Measurements from ENCODE around the gene ZMAT5. TPM values are rescaled to one million over a fixed set of nuclear protein-coding genes. Genes with fewer than 3 reads are reported as not detected.

Gene ZMAT5
- total and polyA plus RNA-seq, 10 of the 15 experiments (the other 5 are each of a cell fraction or from before 2014, with no cell fraction given) = 2.3 to 43.0 (median 21.9) TPM

DNA sequence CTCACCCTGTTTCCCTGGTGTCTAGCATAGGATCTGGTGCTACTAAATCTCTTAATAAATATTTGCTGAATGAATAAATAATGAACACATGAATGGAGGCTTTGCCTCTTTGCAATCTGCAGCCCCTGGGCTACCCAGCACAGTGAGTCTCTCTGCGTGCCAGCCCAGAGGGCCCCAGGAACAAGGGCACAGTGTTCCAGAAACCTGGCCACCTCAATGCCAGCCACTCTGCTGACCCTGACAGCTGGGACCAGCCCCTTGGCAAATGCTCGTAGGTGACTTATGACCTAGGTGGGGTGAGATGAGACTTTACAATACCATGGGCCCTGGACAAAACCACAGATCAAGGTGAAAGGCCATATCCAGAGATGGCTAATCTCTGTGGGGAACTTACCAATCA is 32.0 kb upstream of the ZMAT5 start:
- SMC1A ChIA-PET (ENCODE audit: uncharacterized antibody, unreplicated experiment) = no interaction called here
- Histone ChIP-seq H3K4me3 (no peak overlapping the region), H3K79me2 (ENCODE audit: control insufficient read depth, insufficient read depth, low read length) (no peaks in the 10 kb centered on the region), H3K27ac (ENCODE audit: control insufficient read depth, insufficient read depth) (peak overlapping the region; percentile 51), H3K4me1 (ENCODE audit: control insufficient read depth, insufficient read depth, low read length) (peaks cover 27% of the 10 kb centered on the region), H3K9me3 (replicated peaks; ENCODE audit: control insufficient read depth, insufficient read depth, low read length) (no peaks in the 10 kb centered on the region), H3K9ac (ENCODE audit: control insufficient read depth, insufficient read depth, low read length) (no peak overlapping the region), H4K20me1 (ENCODE audit: control insufficient read depth, insufficient read depth) (no peaks in the 10 kb centered on the region), H3K4me2 (ENCODE audit: control insufficient read depth, insufficient read depth) (no peak overlapping the region), H2AFZ (ENCODE audit: control insufficient read depth, low read depth, low read length) (no peak overlapping the region), H3K27me3 (replicated peaks in 1 of 2; ENCODE audit: control insufficient read depth in 2 of 2, insufficient read depth in 2 of 2, low read length in 1 of 2) (no peaks in the 10 kb centered on the region), H3K36me3 (ENCODE audit: control insufficient read depth in 2 of 2, insufficient read depth in 2 of 2, low read length in 1 of 2) (peaks cover 5 to 21% of the 10 kb centered on the region in 2 experiments; a peak in 3 of 4 replicates)
- BruUV-seq (replicated peaks) = no TSS peak
- TF ChIP-seq ESRRA (IDR thresholded peaks at IDR 0.05; ENCODE audit: low read length) (no peak), RBBP5 (conservative IDR thresholded peaks at IDR 0.05) (no peak), ZNF622 (IDR thresholded peaks at IDR 0.05) (no peak), RELA (IDR thresholded peaks at IDR 0.05; ENCODE audit: borderline replicate concordance, partially characterized antibody) (no peak), CHD1 (IDR thresholded peaks at IDR 0.05; ENCODE audit: low read depth, low read length) (no peak), JUND (IDR thresholded peaks at IDR 0.05; ENCODE audit: low read depth, low read length) (no peak), PML (IDR thresholded peaks at IDR 0.05; ENCODE audit: low read length) (no peak), CEBPB (IDR thresholded peaks at IDR 0.05; ENCODE audit: borderline replicate concordance in 1 of 2, low read depth in 2 of 2, low read length in 2 of 2) (no peak)
- TF ChIP-seq, protein P1, sequence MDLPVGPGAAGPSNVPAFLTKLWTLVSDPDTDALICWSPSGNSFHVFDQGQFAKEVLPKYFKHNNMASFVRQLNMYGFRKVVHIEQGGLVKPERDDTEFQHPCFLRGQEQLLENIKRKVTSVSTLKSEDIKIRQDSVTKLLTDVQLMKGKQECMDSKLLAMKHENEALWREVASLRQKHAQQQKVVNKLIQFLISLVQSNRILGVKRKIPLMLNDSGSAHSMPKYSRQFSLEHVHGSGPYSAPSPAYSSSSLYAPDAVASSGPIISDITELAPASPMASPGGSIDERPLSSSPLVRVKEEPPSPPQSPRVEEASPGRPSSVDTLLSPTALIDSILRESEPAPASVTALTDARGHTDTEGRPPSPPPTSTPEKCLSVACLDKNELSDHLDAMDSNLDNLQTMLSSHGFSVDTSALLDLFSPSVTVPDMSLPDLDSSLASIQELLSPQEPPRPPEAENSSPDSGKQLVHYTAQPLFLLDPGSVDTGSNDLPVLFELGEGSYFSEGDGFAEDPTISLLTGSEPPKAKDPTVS (IDR thresholded peaks at IDR 0.05; ENCODE audit: low read depth, low read length) = no peak
- TF ChIP-seq, protein P2, sequence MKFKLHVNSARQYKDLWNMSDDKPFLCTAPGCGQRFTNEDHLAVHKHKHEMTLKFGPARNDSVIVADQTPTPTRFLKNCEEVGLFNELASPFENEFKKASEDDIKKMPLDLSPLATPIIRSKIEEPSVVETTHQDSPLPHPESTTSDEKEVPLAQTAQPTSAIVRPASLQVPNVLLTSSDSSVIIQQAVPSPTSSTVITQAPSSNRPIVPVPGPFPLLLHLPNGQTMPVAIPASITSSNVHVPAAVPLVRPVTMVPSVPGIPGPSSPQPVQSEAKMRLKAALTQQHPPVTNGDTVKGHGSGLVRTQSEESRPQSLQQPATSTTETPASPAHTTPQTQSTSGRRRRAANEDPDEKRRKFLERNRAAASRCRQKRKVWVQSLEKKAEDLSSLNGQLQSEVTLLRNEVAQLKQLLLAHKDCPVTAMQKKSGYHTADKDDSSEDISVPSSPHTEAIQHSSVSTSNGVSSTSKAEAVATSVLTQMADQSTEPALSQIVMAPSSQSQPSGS (IDR thresholded peaks at IDR 0.05; ENCODE audit: low read length) = no peak
- CTCF ChIA-PET = interaction anchor here (0.9 to 1.0 kb wide), 2 partner anchors 8 to 28 kb away, joined by 3 read pairs; no protein-coding TSS in a partner anchor
- DNase-seq (ENCODE audit: low read depth, low spot score) (no peak), FAIRE-seq (no peak), ATAC-seq (no peak)
- intact Hi-C loops (cut with micrococcal nuclease; ENCODE audit: unreplicated experiment) (no loop called here), in situ Hi-C loops (cut with MboI) (no loop called here)
- RAD21 ChIA-PET (ENCODE audit: unreplicated experiment) = interaction anchor here (1.9 kb wide), 1 partner anchor 22 kb away, joined by 4 read pairs; no protein-coding TSS in a partner anchor
- 94% methylated on average over 2 of the region's 2 CpGs for WGBS (ENCODE audit: insufficient coverage, insufficient replicate concordance, low lambda C conversion rate, missing lambda C conversion rate)
- POLR2A ChIA-PET = interaction anchor here (0.9 kb wide), 1 partner anchor 23 kb away, joined by 3 read pairs; no protein-coding TSS in a partner anchor

Data from GM12878 (cell line).